Retinal pigment epithelial cell (primary cell): ENCODE data around the gene FGF22.
"Not testable (repeated sequence)": the region's sequence is repeated elsewhere in the genome, so short reads cannot be mapped to it uniquely, and the experiment has no call there.

Experiments
- DNase-seq: peaks from one replicate; pipeline ENCODE4 v3.0.0-alpha.2; 2010; ENCODE audit warnings: low read depth
- H3K4me3 ChIP-seq: 2 replicates; pipeline ENCODE4 v1.5.1; 2011; ENCODE audit warnings: mild to moderate bottlenecking, low read length, control low read depth, moderate library complexity
- TF ChIP-seq, protein P1 (sequence below): conservative IDR thresholded peaks from 2 replicates; pipeline ENCODE4 v1.5.1; 2011; ENCODE audit warnings: low read depth, low read length, control low read depth, inconsistent platforms

Gene FGF22

DNA sequence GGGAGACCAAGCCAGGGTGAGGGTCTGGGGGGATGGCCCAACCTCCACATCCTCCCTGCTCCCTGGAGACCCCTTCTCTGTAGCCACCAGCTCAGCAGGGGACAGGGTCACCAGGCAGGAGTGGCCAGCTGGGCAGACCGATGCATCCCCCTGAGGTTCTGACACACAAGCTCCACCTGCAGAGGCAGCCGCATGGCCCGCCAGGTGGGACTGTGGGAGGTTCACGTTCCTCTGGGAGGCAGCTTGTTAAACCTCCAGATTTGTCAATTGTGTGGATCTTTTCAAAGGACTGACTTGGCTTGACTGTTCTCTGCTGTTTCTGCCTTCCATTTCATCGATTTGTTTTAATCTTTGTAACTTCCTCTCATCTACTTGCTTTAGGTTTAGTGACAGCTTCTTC lies 14.4 kb upstream of the FGF22 start:
- no peak for DNase-seq
- TF ChIP-seq, protein P1, sequence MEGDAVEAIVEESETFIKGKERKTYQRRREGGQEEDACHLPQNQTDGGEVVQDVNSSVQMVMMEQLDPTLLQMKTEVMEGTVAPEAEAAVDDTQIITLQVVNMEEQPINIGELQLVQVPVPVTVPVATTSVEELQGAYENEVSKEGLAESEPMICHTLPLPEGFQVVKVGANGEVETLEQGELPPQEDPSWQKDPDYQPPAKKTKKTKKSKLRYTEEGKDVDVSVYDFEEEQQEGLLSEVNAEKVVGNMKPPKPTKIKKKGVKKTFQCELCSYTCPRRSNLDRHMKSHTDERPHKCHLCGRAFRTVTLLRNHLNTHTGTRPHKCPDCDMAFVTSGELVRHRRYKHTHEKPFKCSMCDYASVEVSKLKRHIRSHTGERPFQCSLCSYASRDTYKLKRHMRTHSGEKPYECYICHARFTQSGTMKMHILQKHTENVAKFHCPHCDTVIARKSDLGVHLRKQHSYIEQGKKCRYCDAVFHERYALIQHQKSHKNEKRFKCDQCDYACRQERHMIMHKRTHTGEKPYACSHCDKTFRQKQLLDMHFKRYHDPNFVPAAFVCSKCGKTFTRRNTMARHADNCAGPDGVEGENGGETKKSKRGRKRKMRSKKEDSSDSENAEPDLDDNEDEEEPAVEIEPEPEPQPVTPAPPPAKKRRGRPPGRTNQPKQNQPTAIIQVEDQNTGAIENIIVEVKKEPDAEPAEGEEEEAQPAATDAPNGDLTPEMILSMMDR, result no peak
- no peak overlapping the region for H3K4me3 ChIP-seq

- DNase-seq, H3K4me3 ChIP-seq: not testable (repeated sequence)
Observed at GRCh38 chr19:626566-626965, 13.1 kb upstream of the FGF22 start.

DNA sequence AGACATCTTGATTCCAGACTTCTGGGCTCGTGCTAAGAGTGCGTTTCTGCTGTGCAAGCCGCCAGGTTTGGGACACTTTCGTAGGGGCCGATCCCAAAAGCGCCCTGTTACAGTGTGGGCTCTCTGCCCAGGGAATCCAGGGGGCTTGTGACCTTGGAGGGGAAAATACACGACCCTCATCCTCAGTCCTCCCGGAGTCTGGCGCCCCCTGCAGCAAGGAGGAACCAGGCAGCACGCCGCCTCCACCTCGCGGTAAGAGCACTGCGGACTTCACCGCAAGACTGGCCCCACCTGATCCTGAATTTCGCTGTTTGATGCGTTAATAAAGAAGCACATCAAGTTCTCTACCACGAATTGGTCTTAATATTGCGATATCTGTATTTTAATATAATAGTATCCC lies 11.5 kb upstream of the FGF22 start:
- no peak for DNase-seq
- TF ChIP-seq, protein P1, result peak; percentile 47
- H3K4me3 ChIP-seq, result no peak overlapping the region

DNA sequence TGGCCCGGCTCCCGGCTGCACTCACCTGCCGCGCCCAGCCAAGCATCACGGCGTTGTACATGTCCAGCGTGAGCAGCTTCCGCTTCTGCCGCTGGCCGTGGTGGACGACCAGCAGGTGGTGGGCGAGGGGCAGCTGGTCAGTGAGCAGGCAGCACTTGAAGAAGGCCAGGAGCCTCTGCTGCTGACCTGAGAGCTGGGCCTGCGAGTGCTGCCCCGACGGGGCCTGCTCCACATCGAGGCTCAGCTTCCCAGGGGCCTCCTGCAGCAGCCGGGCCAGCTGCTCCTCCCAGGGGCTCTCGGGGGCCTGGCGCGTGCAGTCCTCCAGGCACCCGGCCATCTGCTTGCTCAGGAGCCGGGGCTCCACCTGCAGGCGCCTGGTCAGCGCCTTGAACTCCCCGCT lies 10.2 kb upstream of the FGF22 start:
- H3K4me3 ChIP-seq, DNase-seq: not testable (repeated sequence)

- H3K4me3 ChIP-seq, result no peak overlapping the region
- TF ChIP-seq, protein P1, result no peak
- no peak for DNase-seq
Observed at GRCh38 chr19:629961-630714, 9.5 kb upstream of the FGF22 start.

GRCh38 chr19:632579-633067 lies 7.1 kb upstream of the FGF22 start:
- TF ChIP-seq, protein P1, result no peak
- peak overlapping the region; percentile 84 for H3K4me3 ChIP-seq
- no peak for DNase-seq

- peak within 1 kb of the TSS; percentile 89 for H3K4me3 ChIP-seq
- TF ChIP-seq, protein P1, result no peak
- DNase-seq, result peak; percentile 92
Observed at GRCh38 chr19:633068-633785, 6.5 kb upstream of the FGF22 start, which contains the start of gene POLRMT. TSS of gene POLRMT (minus strand) at chr19:633537. CDS start at chr19:633512, 25 bp downstream.
